ENCODE results near the gene MTERF4. TPM values are rescaled to one million over a fixed set of nuclear protein-coding genes. Genes with fewer than 3 reads are reported as not detected.

Gene MTERF4
- total and polyA plus RNA-seq, 2 of the 8 experiments (the other 6 are each of a cell fraction or from before 2014, with no cell fraction given), result 25.9 to 28.5 TPM

DNA sequence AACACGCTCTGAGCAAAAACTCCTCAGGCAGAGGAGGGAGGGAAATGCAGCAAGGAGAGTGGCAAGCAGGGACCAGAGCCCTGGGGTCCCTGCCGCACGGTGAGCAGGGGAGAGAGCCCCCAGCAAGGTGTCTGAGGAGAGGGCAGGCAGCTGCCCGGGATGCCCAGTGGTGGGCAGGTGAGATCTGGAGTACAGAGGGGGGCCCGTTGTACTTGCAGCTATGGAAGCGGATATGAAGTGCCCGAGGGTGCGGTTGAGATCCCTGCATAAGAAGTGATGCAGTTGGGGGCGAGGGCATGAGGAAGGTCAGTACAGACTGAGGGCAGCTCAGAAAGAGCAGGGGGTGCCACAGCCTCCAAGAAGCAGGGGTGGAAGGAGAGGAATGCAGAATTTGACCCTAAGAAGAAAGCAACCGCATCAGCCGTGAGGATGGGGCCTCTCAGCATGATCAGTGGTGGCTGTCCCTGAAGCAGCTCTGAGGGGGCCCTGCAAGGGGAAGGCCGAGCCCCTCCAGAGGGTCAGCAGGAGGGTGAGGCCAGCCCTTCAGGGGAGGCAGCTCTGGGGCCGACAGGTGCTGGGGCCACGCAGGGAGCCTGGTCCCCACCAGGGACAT, 29.4 kb downstream of the MTERF4 start:
- Histone ChIP-seq H3K18ac (ENCODE audit: extremely low read depth, low read length) (no peak overlapping the region), H3K79me1 (ENCODE audit: low read depth, low read length) (no peaks in the 10 kb centered on the region), H3K4ac (replicated peaks; ENCODE audit: insufficient read length, low read depth, low read length) (no peak overlapping the region), H2AFZ (ENCODE audit: low read length) (no peak overlapping the region), H2BK12ac (ENCODE audit: low read depth, low read length) (no peak overlapping the region), H2AK5ac (ENCODE audit: low read depth, low read length) (no peak overlapping the region), H4K91ac (replicated peaks; ENCODE audit: insufficient read length, low read length) (no peak overlapping the region), H3K4me3 (ENCODE audit: extremely low read depth in 1 of 4, insufficient read depth in 2 of 4, low read depth in 3 of 4, low read length in 4 of 4) (no peak overlapping the region), H3K79me2 (ENCODE audit: control insufficient read depth in 1 of 2, insufficient read depth in 2 of 2, low read length in 2 of 2) (no peaks in the 10 kb centered on the region), H4K5ac (ENCODE audit: insufficient read length, low read depth, low read length) (no peak overlapping the region), H4K8ac (ENCODE audit: extremely low read depth, insufficient read depth, low read length) (no peak overlapping the region), H3K23ac (ENCODE audit: insufficient read length) (no peak overlapping the region), H3K27me3 (replicated peaks in 1 of 4; ENCODE audit: control insufficient read depth in 3 of 4, extremely low read depth in 1 of 4, insufficient read depth in 3 of 4, low read length in 3 of 4) (no peaks in the 10 kb centered on the region), H3K9ac (replicated peaks in 1 of 4; ENCODE audit: extremely low read depth in 1 of 4, low read depth in 3 of 4, low read length in 3 of 4) (no peak overlapping the region), H3K36me3 (ENCODE audit: control insufficient read depth in 2 of 4, insufficient read depth in 4 of 4, low read length in 3 of 4) (no peaks in the 10 kb centered on the region), H3K23me2 (ENCODE audit: low read depth, low read length) (no peaks in the 10 kb centered on the region), H3K56ac (replicated peaks; ENCODE audit: insufficient read length, low read depth, low read length) (no peak overlapping the region), H2BK5ac (ENCODE audit: low read depth, low read length) (no peak overlapping the region), H3K9me3 (ENCODE audit: insufficient read depth in 2 of 2, low read depth in 1 of 2, low read length in 1 of 2) (no peaks in the 10 kb centered on the region), H3K4me1 (replicated peaks in 1 of 4; ENCODE audit: control insufficient read depth in 3 of 4, insufficient read depth in 4 of 4, low read length in 3 of 4) (no peaks in the 10 kb centered on the region; a peak in 1 of 7 replicates), H3K14ac (ENCODE audit: insufficient read length) (no peak overlapping the region), H2BK15ac (ENCODE audit: low read length) (no peak overlapping the region), H4K20me1 (replicated peaks in 1 of 2; ENCODE audit: control insufficient read depth in 1 of 2, insufficient read depth in 2 of 2, low read length in 2 of 2) (no peaks in the 10 kb centered on the region), H2BK20ac (ENCODE audit: low read length) (no peak overlapping the region), H3K4me2 (ENCODE audit: insufficient read depth in 1 of 2, low read depth in 2 of 2, low read length in 2 of 2) (no peak overlapping the region), H2BK120ac (replicated peaks; ENCODE audit: low read depth, low read length) (no peak overlapping the region), H3K27ac (ENCODE audit: low read depth, low read length) (no peak overlapping the region)
- 88% methylated on average over 13 of the region's 14 CpGs; no CpG with 5 or more reads in 1 of the 2 experiments for WGBS, 2 experiments (ENCODE audit: extremely low coverage in 1 of 2, insufficient coverage in 1 of 2, insufficient read length in 1 of 2, insufficient replicate concordance in 2 of 2, low coverage in 1 of 2, low lambda C conversion rate in 2 of 2, missing lambda C conversion rate in 1 of 2)
- POLR2A ChIA-PET (ENCODE audit: partially characterized antibody), result no interaction called here
- TF ChIP-seq KDM1A (IDR thresholded peaks at IDR 0.05; ENCODE audit: borderline replicate concordance, low read length), result no peak
- TF ChIP-seq EGR1 (IDR thresholded peaks at IDR 0.05; ENCODE audit: borderline replicate concordance, low read depth, low read length), result no peak
- TF ChIP-seq NRF1 (IDR thresholded peaks at IDR 0.05; ENCODE audit: low read depth, low read length), result no peak
- no peak for TF ChIP-seq MAFK (IDR thresholded peaks at IDR 0.05; ENCODE audit: low read depth, low read length)
- no peak for TF ChIP-seq JUND (IDR thresholded peaks at IDR 0.05; ENCODE audit: low read length)
- no peak for FAIRE-seq
- CTCF ChIA-PET (ENCODE audit: partially characterized antibody), result interaction anchor here (1.5 kb wide), 1 partner anchor 89 kb away, joined by 5 read pairs; no protein-coding TSS in a partner anchor
- no peak for DNase-seq (ENCODE audit: low read depth in 1 of 2, low spot score in 2 of 2)

All from H1 (cell line).